ENCODE data around the gene GNG14. TPM values are rescaled to one million over a fixed set of nuclear protein-coding genes. Genes with fewer than 3 reads are reported as not detected.
A peak's percentile ranks its signal among the peaks of the same experiment; 100 is the strongest.
"Not testable (repeated sequence)": the region's sequence is repeated elsewhere in the genome, so short reads cannot be mapped to it uniquely, and the experiment has no call there.

GNG14 gene
- total RNA-seq, 4 donors from 2014 or later: not detected

- peaks cover 30% of the 10 kb centered on the region for H3K36me3 ChIP-seq
- H3K27ac ChIP-seq: peak overlapping the region; percentile 95
- H3K27me3 ChIP-seq: no peaks in the 10 kb centered on the region
- H3K4me3 ChIP-seq: peak overlapping the region; percentile 81
- TF ChIP-seq EP300 (IDR thresholded peaks at IDR 0.05) (no peak), POLR2AphosphoS5 (IDR thresholded peaks at IDR 0.05) (no peak), POLR2A (IDR thresholded peaks at IDR 0.05) (no peak)
- TF ChIP-seq, protein P1, sequence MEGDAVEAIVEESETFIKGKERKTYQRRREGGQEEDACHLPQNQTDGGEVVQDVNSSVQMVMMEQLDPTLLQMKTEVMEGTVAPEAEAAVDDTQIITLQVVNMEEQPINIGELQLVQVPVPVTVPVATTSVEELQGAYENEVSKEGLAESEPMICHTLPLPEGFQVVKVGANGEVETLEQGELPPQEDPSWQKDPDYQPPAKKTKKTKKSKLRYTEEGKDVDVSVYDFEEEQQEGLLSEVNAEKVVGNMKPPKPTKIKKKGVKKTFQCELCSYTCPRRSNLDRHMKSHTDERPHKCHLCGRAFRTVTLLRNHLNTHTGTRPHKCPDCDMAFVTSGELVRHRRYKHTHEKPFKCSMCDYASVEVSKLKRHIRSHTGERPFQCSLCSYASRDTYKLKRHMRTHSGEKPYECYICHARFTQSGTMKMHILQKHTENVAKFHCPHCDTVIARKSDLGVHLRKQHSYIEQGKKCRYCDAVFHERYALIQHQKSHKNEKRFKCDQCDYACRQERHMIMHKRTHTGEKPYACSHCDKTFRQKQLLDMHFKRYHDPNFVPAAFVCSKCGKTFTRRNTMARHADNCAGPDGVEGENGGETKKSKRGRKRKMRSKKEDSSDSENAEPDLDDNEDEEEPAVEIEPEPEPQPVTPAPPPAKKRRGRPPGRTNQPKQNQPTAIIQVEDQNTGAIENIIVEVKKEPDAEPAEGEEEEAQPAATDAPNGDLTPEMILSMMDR (IDR thresholded peaks at IDR 0.05): no peak
- peaks cover 36% of the 10 kb centered on the region for H3K4me1 ChIP-seq
- DNase-seq (ENCODE audit: low spot score in 2 of 2): no peak
- H3K9me3 ChIP-seq: no peaks in the 10 kb centered on the region
- WGBS: 5% methylated on average over 32 of the region's 59 CpGs
These were observed 33.3 kb downstream of the GNG14 start for GRCh38 chr19:12720851-12721655.

- Histone ChIP-seq H3K36me3 (peaks cover 21% of the 10 kb centered on the region), H3K9me3 (no peaks in the 10 kb centered on the region), H3K4me1 (peaks cover 36% of the 10 kb centered on the region), H3K27me3 (no peaks in the 10 kb centered on the region), H3K27ac (peak overlapping the region; percentile 95), H3K4me3 (peak overlapping the region; percentile 81)
- 0% methylated on average over 56 of the region's 65 CpGs for WGBS
- DNase-seq (ENCODE audit: low spot score in 2 of 2): peak; percentile 87 to 88
- TF ChIP-seq POLR2A (IDR thresholded peaks at IDR 0.05) (no peak), POLR2AphosphoS5 (IDR thresholded peaks at IDR 0.05) (no peak), EP300 (IDR thresholded peaks at IDR 0.05) (no peak)
- TF ChIP-seq, protein P1 (IDR thresholded peaks at IDR 0.05): no peak
These were observed 34.1 kb downstream of the GNG14 start for GRCh38 chr19:12721656-12722565.

DNA sequence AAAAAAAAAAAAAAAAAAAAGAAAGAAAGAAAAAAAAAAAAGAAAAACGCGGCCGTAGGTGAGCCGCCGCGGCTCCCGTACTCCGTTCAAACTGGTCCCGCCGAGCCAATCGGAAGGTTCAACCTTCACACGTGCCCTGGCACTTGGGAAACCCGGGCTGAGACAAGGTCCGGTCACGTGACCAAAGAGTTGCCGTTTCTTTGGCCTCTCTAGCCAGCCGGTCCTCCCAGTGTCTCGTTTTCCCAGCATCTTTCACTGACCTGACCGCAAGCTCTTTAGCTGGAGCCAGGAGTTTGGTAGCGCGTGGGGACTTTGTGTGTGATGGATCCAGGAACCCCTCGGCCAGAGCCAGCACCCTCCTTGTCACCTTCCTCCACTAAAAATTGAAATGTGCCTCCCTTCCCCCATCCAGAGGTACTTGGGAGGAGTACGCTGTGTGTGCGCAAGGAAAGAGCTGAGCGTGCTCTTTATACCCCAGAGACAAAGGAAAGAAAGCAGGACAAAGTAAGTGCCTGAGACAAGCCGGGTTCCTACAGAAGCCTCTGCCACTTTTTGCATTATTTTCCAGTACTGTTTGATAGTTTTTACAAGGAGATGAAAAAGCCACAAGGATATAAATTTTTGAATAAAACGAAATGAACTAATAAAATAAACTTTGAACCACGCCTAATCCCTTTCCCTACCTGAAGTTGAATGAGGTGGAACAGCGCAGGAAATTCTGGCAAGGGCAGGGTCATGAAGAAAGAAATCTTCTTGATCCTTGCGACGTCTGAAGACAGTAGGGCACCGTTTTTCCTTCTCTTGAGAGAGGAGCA lies 35.0 kb downstream of the GNG14 start:
- peak; percentile 98 to 100 for DNase-seq (ENCODE audit: low spot score in 2 of 2)
- WGBS: under 1% methylated on average over 32 of the region's 32 CpGs
- H3K4me1 ChIP-seq: peaks cover 36% of the 10 kb centered on the region

DNA sequence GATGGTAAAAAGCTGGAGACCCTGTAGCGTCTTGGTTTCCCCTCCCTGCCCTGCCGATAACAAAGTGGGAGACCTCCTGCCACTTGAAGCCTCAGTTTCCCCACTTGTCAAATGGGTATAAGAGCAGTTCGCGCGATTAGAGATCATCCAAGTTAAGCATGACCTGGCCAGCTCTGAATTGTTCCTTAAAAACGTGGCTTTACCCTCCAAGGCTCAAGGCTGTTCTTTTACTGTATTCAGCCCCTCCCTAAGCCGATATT lies 35.5 kb downstream of the GNG14 start:
- DNase-seq (ENCODE audit: low spot score in 2 of 2): no peak
- Histone ChIP-seq H3K27ac (peak overlapping the region; percentile 95), H3K9me3 (no peaks in the 10 kb centered on the region), H3K4me1 (peaks cover 36% of the 10 kb centered on the region), H3K27me3 (no peaks in the 10 kb centered on the region), H3K36me3 (peaks cover 17% of the 10 kb centered on the region), H3K4me3 (peak overlapping the region; percentile 81)
- TF ChIP-seq EP300 (IDR thresholded peaks at IDR 0.05) (no peak), POLR2AphosphoS5 (IDR thresholded peaks at IDR 0.05) (no peak), POLR2A (IDR thresholded peaks at IDR 0.05) (no peak)
- TF ChIP-seq, protein P1 (IDR thresholded peaks at IDR 0.05): no peak
- WGBS: 1% methylated on average over 7 of the region's 7 CpGs

More for the DNA sequence above, 35.0 kb downstream of the GNG14 start:
- TF ChIP-seq EP300 (IDR thresholded peaks at IDR 0.05) (no peak), POLR2AphosphoS5 (IDR thresholded peaks at IDR 0.05) (peak in 2 of 3 donors; percentile 82 to 88)
- Histone ChIP-seq H3K27ac (peak overlapping the region; percentile 95), H3K4me3 (peak overlapping the region; percentile 81), H3K27me3 (no peaks in the 10 kb centered on the region), H3K9me3 (no peaks in the 10 kb centered on the region), H3K36me3 (peaks cover 17% of the 10 kb centered on the region)

GRCh38 chr19:12723641-12724426 lies 36.0 kb downstream of the GNG14 start, which contains the start of gene TNPO2:
Gene TNPO2, minus strand, starts transcription at chr19:12723932. Its CDS starts 2,955 bp downstream, at chr19:12720977.
- Histone ChIP-seq H3K36me3 (peaks cover 17% of the 10 kb centered on the region), H3K9me3 (no peaks in the 10 kb centered on the region), H3K27me3 (no peaks in the 10 kb centered on the region), H3K27ac (peak within 1 kb of the TSS; percentile 95), H3K4me1 (peaks cover 36% of the 10 kb centered on the region), H3K4me3 (peak within 1 kb of the TSS; percentile 81)
- DNase-seq (ENCODE audit: low spot score in 2 of 2): no peak
- TF ChIP-seq POLR2A (IDR thresholded peaks at IDR 0.05) (no peak), POLR2AphosphoS5 (IDR thresholded peaks at IDR 0.05) (no peak), EP300 (IDR thresholded peaks at IDR 0.05) (no peak)
- TF ChIP-seq, protein P1 (IDR thresholded peaks at IDR 0.05): no peak
- WGBS: 3% methylated on average over 28 of the region's 28 CpGs

DNA sequence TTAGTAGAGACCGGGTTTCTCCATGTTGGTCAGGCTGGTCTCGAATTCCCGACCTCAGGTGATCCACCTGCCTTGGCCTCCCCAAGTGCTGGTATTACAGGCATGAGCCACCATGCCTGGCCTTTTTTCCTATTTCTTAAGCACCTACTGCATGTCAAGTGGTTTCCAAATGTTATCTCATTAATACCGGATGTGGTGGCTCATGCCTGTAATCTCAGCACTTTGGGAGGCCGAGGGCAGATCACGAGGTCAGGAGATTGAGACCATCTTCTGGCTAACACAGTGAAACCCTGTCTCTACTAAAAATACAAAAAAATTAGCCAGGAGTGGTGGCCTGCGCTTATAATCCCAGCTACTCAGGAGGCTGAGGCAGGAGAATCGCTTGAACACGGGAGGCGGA lies 37.8 kb downstream of the GNG14 start:
- not testable (repeated sequence) for H3K4me3 ChIP-seq; H3K27me3 ChIP-seq; DNase-seq (ENCODE audit: low spot score in 2 of 2); H3K27ac ChIP-seq; H3K9me3 ChIP-seq
- Histone ChIP-seq H3K36me3 (peaks cover 29% of the 10 kb centered on the region), H3K4me1 (peaks cover 25% of the 10 kb centered on the region)
- 90% methylated on average over 10 of the region's 10 CpGs for WGBS
